Stimulated activated CD8-positive, alpha-beta memory T cell treated with anti-CD3 and anti-CD28 coated beads, Interleukin-4, amount 100 ng/mL, for 24 hours (primary cell): ENCODE measurements around the gene NMNAT2.

Experiments
- DNase-seq: peaks from one replicate; pipeline ENCODE4 v3.0.0-alpha.2; 2020; ENCODE audit warnings: low read depth

Gene NMNAT2

DNA sequence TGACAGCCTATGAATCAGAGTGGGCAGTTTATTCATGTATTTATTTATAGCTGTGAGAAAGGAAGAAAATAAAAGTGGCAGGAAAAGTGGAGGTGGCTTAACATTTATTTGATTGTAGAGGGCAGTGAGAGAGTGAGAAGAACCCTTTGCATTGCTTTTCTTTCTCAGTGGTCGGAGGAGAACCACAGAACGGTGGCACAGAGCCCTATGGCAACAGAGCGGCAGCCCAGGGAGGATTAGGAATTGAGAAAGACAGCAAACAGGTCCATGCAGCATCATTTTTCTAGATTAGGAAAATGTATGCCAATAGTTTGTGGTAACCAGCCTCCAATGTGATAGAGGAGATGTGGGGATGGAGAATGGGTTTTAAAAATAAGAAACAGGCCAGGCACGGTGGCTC, 53.1 kb downstream of the NMNAT2 start:
- DNase-seq, result no peak

DNA sequence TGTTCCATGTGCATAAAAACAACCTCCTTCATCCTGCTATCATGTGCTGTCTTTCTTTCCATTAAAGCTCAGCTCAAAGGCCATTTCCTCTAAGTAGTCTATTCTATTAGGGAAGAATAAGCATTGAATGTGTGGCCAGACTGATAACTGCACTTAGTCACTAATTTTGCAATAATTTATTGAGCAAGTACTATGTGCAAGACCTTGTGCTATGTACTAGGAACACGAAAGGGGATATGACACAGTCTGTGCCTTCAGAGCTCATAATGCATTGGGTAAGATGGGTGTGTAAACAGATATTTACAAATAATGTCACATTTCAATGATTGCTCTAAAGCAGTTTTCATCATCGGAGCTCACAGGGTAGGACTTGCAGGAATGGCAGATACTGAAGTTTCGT, 54.2 kb downstream of the NMNAT2 start:
- DNase-seq, result no peak

DNA sequence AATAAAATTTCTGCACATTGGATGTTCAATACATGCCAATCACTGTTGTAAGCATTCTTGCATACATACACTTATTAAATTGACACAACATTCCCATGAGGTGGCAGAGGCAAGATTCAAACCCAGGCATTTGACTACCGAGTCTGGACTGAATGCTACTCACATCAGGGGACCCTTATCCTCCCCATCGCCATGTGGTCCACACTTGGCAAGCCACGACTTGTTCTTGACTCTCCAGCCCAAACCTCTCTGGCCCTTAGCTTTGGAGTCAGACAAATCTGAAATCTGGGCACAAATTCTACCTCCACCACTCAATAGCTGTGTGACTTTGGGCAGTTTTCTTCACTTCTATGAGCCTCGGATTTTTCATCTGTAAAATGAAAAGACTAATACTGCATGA, 57.1 kb downstream of the NMNAT2 start:
- DNase-seq, result no peak

DNA sequence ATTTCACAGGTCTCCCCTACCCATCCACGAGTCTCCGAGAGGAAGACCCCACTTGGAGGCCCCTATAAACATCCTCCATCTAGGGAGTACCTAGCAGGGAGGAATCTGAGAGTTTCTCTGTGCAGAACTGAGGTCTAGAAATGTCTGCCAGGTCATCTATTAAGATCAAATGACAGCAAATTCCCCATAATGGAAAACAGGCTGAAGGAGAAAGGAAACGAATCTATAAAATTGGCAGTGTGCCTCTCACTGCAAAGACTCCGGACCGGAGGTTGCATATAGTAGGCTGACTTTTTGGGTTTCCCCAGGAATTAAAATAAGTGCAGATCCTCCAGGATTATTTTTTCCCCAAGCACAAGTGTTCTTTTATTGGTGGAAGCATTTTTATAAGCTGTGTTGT, 57.7 kb downstream of the NMNAT2 start:
- no peak for DNase-seq

DNA sequence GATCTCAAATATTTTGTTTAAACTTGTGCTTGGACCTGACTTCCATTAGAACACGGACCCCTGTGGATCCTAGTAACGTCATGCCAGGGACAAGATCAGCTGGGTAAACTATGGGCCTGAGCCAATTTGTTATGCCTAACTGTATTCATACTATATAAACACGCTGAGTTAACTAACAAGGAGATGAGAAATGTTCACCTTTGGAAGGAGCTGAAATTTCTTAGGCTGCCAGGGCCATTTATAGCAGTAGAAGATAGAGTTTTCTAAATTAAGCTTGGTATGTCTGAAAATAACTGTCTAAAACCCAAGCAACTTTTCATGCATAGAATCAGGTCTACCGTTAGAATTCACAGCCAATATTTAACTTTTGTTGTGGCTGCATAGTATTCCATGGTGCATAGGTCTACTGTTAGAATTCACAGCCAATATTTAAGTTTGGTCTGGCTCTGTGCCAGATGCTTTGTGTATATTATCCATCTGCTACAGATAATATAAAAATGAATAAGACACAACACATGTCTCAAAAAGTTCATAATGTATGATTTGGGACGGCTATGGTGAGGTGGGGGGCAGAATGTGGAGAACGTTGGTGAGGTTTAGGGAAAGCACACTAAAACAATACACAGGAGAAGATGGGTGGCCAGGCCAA, 61.5 kb downstream of the NMNAT2 start:
- no peak for DNase-seq

DNA sequence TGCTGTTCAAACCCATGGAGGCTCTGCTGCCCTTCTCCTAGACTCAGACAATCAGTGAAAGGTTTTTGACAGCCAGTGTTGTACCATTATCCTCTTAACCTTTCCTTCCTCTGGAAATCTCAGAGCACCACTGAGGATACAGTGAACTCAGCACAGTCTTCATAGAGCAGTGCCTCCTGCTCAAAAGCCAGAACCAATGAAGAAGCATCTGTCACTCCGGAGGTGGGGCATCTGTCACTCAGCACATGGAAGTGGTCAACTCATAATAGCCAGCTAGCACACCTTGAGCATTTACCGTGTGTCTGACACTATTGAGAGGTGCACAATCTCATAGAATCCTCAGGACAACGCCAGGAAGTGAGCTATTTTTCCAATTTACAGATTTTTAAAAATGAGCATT, 62.4 kb downstream of the NMNAT2 start:
- DNase-seq, result no peak

DNA sequence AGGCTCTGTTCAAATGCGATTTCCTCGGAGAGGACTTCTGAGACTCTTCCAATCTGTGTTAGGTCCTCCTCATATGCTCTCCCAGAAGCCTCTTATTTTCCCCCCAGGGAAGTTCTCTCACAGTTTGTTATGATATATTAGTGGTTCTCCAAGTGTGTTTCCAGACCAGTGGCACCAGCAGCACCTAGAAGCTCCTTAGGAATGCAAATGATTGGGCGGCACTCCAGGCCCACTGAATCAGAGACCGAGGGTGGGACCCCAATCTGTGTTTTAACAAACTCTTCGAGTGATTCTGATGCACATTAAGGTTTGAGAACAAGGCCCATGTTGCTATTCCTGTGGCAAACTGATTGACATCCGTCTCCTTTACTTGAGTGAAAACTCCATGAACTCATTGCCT, 63.0 kb downstream of the NMNAT2 start:
- no peak for DNase-seq

DNA sequence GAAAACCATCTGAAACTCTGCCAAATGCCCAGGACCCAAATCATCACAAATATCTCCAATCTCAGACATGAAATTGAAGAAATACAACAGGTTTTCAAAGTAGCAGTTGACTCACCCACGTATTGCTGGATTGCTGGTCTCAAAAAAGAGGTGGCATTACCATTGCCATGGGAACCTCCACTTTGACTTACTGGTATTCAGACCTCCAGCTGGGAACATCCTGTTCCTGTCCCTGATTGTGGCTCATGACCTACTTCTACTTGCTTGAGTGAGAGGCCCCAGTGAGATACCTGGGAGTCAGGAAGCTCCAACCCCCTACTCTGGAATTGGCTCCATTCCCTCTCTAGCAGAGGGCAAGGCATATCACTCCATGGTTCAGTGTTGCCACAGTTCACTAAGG, 64.6 kb downstream of the NMNAT2 start:
- DNase-seq, result no peak

DNA sequence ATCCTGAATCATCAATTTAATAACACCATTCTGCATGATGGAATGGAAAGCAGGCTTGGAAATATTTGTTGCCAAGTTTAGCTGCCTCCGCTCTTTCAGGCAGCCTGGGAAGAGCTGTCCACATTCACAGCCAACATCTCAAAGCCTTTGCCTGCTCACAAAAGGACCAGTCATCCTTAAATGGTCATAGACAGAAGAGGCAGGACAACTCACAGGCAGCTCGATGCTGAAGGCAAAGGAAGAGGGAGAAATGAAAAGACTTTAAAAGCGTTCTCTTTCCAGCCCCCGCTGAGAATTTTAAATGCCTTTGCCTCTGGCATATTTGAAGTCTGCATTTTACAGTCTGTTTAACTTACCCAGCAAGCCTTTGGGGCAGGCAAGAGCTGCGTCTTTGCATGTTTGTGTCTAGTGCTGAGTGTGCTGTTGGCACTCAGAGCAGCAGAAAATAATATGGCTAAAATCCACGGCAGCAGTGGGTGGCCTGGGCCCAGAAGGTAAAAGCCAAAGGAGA, 68.9 kb downstream of the NMNAT2 start:
- DNase-seq, result no peak

DNA sequence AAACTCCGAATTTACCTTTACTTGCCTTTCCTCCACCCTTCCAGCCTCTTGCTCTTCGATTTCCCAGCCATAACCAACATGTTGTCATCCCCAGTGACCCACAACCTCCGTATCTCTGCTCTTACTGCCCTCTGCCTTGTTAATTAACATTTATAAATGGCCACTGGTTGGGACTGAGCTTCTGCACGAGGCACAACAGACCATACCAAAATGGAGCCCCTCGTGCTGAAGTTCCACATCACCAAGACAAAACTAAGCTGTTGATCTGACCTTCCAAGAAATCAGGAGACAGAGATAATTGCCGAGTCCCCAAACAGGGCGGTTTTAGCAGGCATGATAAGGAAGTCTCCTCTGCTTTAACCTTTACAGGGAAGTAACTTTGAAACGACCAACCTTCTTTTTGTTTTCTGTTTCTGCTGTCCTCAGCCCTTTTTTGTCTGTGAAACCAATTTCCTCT, 71.9 kb downstream of the NMNAT2 start:
- DNase-seq, result no peak

DNA sequence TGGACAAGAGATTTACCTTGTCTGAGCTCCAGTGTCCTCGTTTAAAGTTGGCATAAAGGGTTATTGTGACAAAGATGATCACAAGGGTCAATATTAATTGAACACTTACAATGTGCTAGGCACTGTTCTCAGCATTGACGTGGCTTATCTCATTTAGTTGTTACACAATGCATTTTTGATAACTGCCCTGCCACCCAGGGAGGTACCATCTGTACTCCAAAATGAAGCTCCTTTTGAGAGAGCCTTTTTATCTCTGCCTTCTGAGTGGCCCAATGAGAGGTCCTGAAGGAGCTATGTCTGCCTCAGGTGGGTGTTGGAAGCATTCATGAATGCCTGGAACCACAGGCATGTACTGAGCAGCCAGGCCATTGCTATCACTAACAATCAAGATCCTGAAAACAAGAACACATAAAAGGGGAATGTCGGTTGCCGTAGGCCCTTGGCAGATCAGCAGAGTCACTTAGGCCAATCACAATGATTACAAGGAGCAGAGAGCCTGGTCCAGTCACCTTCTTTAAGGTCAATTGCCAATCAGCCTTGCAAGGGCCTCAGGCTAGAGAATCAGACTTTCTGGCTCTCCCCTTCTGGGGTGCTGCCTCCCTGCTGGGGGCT, 78.5 kb downstream of the NMNAT2 start:
- no peak for DNase-seq

DNA sequence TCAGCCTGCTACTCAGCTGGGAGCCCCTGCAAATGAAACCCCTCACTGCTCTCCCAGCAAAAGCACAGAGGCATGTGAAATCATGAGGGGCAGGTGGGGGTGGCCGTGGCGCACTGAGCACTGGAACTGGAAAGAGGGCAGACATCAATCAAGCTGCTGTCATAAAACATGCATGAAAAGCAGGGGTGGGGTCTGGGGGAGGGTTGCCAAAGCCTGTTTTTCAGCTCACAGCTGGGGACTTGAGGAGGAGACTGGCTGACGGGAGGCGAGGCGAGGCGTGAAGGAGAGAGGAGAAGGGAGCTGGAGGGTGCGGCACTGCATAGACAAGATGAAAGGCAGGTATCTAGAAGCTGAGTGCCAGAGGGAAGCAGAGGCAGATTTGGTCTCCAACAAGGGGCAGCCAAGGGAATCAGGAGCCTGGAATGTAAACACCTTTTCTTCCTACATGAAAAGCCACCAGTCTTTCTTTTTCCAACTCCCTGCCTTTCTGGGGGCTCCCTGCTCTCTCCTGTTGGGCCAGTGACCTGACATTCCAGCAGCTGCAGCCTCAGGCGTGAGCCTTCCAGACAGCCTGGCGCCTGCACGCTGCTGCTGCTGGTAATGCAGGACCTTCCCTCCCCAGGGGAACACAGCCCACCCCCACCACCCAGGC, 87.0 kb downstream of the NMNAT2 start:
- no peak for DNase-seq

DNA sequence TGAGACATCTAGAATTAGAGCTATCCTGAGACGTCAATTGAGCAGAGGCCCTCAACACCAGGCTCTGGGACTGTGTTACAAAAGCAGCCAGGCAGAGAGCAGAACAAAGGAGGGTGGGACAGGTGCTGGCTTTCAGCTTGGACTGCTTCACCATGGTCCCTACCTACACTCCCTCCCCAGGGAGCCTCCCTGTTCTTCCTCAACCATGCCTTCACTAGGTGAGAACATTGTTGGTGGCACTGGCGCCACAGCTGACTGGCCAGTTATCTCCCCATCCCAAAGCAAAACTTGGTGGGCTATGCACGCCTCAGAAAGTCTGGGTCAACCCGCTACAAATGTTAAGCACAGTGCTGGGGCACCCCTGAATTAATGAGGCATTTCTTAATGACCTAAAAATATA, 87.8 kb downstream of the NMNAT2 start:
- DNase-seq, result no peak

DNA sequence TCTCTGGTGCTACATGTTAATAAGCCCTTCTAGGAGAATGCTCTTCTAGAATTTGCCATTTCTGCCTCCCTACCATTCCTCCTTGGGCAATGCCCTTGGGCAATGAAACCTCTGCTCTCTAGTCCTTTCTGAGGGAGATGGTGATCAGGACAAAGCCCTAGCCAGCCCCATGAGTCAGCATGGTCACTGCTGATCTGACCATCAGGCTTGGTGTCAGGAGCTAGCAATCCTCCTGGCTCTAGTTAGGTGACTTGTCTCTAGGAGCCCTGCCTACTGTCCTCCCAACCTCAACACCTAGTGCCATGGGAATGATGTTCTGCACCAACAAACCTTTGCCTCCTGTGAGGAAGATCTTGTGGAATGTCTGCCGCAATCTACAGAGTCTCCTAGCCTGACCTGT, 89.8 kb downstream of the NMNAT2 start:
- no peak for DNase-seq

DNA sequence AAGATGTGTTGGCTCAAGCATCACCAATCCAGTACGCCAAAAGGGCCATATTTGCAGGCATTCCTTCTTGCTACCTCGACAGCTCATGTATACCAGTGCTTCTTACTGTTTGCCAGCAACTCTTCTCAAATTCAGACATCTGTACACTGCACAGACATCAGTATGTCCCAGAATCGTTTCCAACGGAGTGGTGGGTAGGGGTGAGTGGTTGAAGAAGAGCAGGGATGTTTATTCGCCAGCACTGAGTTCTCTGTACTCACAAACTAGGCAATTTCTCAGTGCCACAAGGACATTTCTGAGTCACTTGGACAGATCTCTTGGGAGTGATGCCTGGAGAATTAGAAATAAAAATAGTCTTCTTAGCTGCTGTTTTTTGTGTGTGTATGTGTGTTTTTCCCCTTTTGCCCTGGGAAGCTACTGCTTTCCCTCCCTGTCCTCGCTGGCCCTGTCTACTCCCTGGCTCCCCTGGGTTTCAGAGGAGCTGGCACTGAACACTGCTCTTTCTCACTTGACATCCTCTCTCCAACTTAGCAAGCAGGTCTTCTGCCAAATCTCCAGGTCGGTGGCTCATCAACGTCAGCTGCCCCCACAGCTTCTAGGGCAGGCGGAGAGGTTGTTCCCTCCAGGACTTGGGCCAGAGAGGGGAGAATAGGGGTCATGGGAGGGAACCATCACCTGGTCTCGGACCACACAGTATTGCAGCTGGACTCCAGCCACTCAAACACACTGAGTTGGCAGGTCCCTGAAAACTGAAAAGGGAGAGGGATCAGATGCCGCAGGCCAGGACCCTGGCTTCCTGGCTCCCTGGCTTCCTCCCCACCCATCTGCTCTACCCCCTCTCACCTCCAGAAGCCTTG, 90.5 kb downstream of the NMNAT2 start:
- DNase-seq, result no peak

DNA sequence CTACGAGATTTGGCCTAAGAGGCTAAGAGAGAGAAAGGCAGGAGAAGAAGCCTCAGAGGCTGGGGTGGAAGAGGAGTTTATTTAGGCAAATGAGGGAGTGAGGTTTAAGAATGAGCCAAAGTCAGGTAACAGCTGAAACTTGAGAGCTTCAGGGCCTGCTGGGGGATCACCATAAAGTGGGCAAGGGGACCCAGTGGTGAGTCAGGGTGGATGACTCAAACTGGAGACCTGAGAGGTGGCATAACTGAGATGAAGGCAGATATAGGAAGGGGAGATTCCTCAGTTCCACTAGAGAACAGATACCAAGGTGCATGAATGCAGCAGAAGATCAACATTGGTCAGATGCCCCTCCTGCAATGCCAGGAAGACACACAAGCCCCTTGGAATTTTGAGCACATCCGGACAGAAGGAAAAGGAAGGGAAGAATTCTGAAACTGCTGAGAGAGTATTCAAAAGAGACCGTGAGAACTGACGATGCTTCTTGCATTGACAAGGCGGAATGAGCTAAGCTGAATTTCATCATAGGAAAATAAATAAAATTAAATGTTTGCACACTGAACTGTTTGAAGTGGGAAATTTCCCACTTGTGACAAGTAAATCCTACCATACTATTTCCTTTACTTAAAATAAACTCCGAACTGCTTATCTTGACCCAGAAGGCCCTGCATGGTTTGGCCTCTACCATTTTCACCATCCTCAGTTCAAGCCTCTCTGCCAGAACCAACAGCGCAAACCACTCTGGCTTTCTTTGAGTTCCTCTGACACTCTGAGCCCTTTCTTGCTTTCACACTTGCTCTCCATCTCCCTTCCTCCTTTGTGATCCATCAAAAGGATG, 94.1 kb downstream of the NMNAT2 start:
- no peak for DNase-seq

DNA sequence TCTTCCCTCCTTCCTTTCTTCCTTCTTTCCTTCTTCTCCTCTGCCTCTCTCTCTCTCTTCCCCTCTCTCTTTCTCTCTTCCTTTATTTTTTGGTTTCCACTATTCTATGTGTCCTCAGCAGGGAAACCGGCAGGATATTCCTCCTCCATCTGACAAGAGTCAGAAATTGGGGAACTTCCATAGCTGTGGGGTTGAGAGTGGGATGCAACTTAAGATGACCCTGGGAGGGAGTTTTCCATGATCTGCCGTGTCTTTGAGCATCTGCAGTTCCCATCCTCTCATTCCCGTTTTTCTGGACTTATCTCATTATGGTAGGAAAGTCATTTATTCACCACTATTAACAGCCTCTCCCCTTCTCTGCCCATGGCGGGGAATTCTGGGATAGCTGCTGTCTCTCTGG, 98.6 kb downstream of the NMNAT2 start:
- no peak for DNase-seq

DNA sequence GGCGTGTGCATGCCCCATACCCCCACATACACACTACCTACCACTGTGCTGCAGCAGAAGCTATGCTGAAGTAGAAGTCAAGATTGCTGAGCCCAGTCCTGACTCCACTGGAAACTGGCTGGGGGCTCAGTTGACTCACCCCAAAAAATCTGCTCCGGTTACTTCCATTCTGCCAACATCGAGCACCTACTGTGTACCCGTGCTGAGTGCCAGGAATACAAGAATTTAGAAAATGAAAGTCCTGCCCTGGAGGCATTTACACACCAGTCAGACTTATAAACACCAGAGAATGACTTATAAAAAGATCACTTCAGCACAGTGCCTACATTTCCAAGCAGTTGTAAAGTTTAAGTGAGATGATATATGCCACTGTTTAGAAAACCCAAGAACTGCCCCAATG, 99.1 kb downstream of the NMNAT2 start:
- no peak for DNase-seq

DNA sequence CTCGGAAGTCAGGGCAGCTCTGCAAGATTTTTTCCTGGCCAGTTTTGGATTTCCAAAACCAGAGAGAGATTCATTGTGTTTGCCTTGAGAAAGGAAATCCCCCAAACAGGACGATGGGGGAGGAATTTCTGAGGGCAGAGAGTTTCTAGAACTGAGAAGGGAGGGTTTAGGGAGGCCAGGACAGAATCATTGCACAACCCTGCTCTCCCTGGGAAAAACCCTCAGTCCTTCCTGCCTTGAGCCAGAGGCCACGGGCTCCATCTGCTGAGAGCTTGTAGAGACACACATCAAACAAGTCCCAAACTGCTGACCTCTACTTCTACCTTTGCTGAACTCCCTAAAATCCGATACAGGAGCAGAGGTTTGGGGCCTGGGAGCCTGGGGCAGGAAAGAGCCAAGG, 99.7 kb downstream of the NMNAT2 start:
- DNase-seq, result no peak

DNA sequence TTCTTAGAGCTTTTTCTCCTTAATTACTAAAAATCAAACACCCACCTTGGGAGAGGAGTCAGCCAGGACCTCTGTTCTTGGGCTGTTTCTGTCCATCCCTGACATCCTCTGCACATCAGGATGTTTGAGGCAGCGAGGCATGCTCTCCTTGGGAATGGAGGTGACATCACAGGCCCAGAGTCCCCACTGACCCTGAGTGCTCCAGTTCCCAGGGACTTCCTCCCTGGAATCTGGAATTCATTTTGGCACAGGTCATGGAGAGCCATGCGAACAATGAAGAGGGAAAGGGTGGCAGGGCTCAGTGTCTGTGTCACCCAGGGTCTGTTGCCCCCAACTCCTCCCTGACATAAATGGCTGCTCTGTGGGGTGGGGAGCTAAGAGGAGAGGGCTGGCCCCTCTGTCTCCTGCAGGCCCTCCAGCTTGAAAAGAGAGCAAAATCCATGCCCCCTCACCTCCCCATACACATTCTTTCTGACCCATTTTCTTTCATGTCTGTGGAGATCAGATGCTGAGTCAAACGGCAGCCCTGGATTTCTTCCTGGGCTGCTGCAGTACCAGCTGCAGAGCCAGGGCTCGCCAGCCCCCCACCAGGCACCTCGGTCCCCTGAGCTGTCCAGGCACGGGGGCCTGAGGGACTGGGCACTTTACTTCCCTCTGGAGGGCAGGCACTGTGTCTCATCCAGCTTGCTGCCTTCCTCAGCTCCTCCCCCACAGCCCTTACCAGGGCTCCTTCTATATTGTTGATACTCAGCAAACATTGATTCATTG, 102.0 kb downstream of the NMNAT2 start:
- no peak for DNase-seq

DNA sequence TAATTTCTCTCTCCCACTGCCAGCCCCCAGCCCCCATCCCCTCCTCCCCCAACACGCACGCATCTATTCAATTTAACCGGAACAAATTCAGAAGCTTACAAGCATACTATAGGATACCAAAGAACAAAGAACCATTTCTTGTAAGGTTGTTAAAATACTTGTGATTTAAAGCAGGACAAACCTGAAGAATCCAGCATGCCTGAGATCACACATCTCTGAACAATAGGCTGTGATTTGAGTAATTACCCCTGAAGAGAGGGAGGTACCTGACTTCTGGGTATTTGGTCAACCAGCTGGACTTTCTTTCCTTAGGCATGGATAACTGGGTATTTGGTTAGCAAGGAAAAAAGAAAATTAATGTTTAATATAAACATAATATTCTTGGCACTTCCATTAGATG, 105.1 kb downstream of the NMNAT2 start:
- DNase-seq, result no peak
